Measurements from ENCODE around the gene ABI3BP. TPM values are rescaled to one million over a fixed set of nuclear protein-coding genes. Genes with fewer than 3 reads are reported as not detected.

Gene ABI3BP
- total RNA-seq, 1 donor from 2014 or later, result 23.6 TPM

- no peaks in the 10 kb centered on the region for H3K9me3 ChIP-seq (replicated peaks)
- no peaks in the 10 kb centered on the region for H3K27me3 ChIP-seq (ENCODE audit: low read depth)
- peaks cover 41% of the 10 kb centered on the region for H3K4me1 ChIP-seq
- DNase-seq, result no peak
- no peak overlapping the region for H3K27ac ChIP-seq (replicated peaks)
- H3K4me3 ChIP-seq, result no peak overlapping the region
- intact Hi-C loops (cut with micrococcal nuclease), result no loop called here
- TF ChIP-seq CTCF (IDR thresholded peaks at IDR 0.05; ENCODE audit: borderline replicate concordance), result no peak
- H3K36me3 ChIP-seq, result peaks cover 9% of the 10 kb centered on the region
Observed at GRCh38 chr3:100759159-100759558, 234.1 kb downstream of the ABI3BP start.

GRCh38 chr3:100756441-100756840 is 236.8 kb downstream of the ABI3BP start:
- peaks cover 50% of the 10 kb centered on the region for H3K4me1 ChIP-seq
- peak; percentile 38 for DNase-seq

GRCh38 chr3:100754563-100755334 is 238.5 kb downstream of the ABI3BP start:
- Histone ChIP-seq H3K36me3 (peaks cover 47% of the 10 kb centered on the region), H3K4me3 (no peak overlapping the region), H3K27ac (replicated peaks) (peak overlapping the region; percentile 20), H3K9me3 (replicated peaks) (no peaks in the 10 kb centered on the region), H3K4me1 (peaks cover 49% of the 10 kb centered on the region), H3K27me3 (ENCODE audit: low read depth) (no peaks in the 10 kb centered on the region)
- intact Hi-C loops (cut with micrococcal nuclease), result no loop called here
- no peak for DNase-seq
- no peak for TF ChIP-seq CTCF (IDR thresholded peaks at IDR 0.05; ENCODE audit: borderline replicate concordance)

More at GRCh38 chr3:100756441-100756840, 236.8 kb downstream of the ABI3BP start:
- TF ChIP-seq CTCF (IDR thresholded peaks at IDR 0.05; ENCODE audit: borderline replicate concordance), result no peak
- Histone ChIP-seq H3K36me3 (peaks cover 31% of the 10 kb centered on the region), H3K9me3 (replicated peaks) (no peaks in the 10 kb centered on the region), H3K27ac (replicated peaks) (peak overlapping the region; percentile 18), H3K27me3 (ENCODE audit: low read depth) (no peaks in the 10 kb centered on the region), H3K4me3 (no peak overlapping the region)
- intact Hi-C loops (cut with micrococcal nuclease), result no loop called here

- peak overlapping the region; percentile 15 for H3K27ac ChIP-seq (replicated peaks)
- intact Hi-C loops (cut with micrococcal nuclease), result no loop called here
- H3K4me3 ChIP-seq, result no peak overlapping the region
- TF ChIP-seq CTCF (IDR thresholded peaks at IDR 0.05; ENCODE audit: borderline replicate concordance), result no peak
- peaks cover 56% of the 10 kb centered on the region for H3K36me3 ChIP-seq
- DNase-seq, result no peak
- peaks cover 40% of the 10 kb centered on the region for H3K4me1 ChIP-seq
- H3K9me3 ChIP-seq (replicated peaks), result no peaks in the 10 kb centered on the region
- H3K27me3 ChIP-seq (ENCODE audit: low read depth), result no peaks in the 10 kb centered on the region
Observed at GRCh38 chr3:100753846-100754245, 239.4 kb downstream of the ABI3BP start.

- DNase-seq, result no peak
- Histone ChIP-seq H3K36me3 (peaks cover 82% of the 10 kb centered on the region), H3K27me3 (ENCODE audit: low read depth) (no peaks in the 10 kb centered on the region), H3K4me3 (no peak overlapping the region), H3K27ac (replicated peaks) (no peak overlapping the region), H3K4me1 (peaks cover 21% of the 10 kb centered on the region), H3K9me3 (replicated peaks) (no peaks in the 10 kb centered on the region)
- intact Hi-C loops (cut with micrococcal nuclease), result no loop called here
- no peak for TF ChIP-seq CTCF (IDR thresholded peaks at IDR 0.05; ENCODE audit: borderline replicate concordance)
Observed at GRCh38 chr3:100748967-100749366, 244.3 kb downstream of the ABI3BP start.
